Stimulated activated CD4-positive, alpha-beta T cell treated with anti-CD3 and anti-CD28 coated beads, Interleukin-12 subunit alpha, Interleukin-12 subunit beta, amount 100 ng/mL, for 24 hours (primary cell): ENCODE measurements around the gene FRMPD3.
"Not testable (repeated sequence)": the region's sequence is repeated elsewhere in the genome, so short reads cannot be mapped to it uniquely, and the experiment has no call there.

ENCODE experiments used
- DNase-seq, 2 experiments: peaks; one replicate each; pipeline ENCODE4 v3.0.0-alpha.2; 2020; ENCODE audit warnings: low read depth in 2 of 2

The FRMPD3 gene

GRCh38 chrX:107448998-107449835, at the start of gene FRMPD3:
TSS of gene FRMPD3 (plus strand) at chrX:107449652. CDS start at chrX:107526589, 76,937 bp downstream.
- no peak for DNase-seq

- DNase-seq = no peak
Observed at GRCh38 chrX:107420571-107420970, 28.9 kb upstream of the FRMPD3 start.

GRCh38 chrX:107421337-107421861, 28.1 kb upstream of the FRMPD3 start:
- no peak for DNase-seq

- peak in 1 of 2 experiments; percentile 10 for DNase-seq
Observed at GRCh38 chrX:107429090-107429489, 20.4 kb upstream of the FRMPD3 start.

- no peak for DNase-seq
Observed at GRCh38 chrX:107440187-107440586, 9.3 kb upstream of the FRMPD3 start.

- no peak for DNase-seq
Observed at GRCh38 chrX:107440692-107441091, 8.8 kb upstream of the FRMPD3 start.

- DNase-seq = no peak
Observed at GRCh38 chrX:107442914-107443527, 6.4 kb upstream of the FRMPD3 start.

- DNase-seq = no peak
Observed at GRCh38 chrX:107445146-107445545, 4.3 kb upstream of the FRMPD3 start.

GRCh38 chrX:107445631-107446030, 3.8 kb upstream of the FRMPD3 start:
- no peak for DNase-seq

- DNase-seq = no peak
Observed at GRCh38 chrX:107447642-107448041, 1.8 kb upstream of the FRMPD3 start.

- no peak for DNase-seq
Observed at GRCh38 chrX:107448625-107448997, 841 bp upstream of the FRMPD3 start.

- DNase-seq = peak in 1 of 2 experiments; percentile 4
Observed at GRCh38 chrX:107450823-107451509, 1.5 kb downstream of the FRMPD3 start.

- no peak for DNase-seq
Observed at GRCh38 chrX:107451731-107452130, 2.3 kb downstream of the FRMPD3 start.

GRCh38 chrX:107452581-107452980, 3.1 kb downstream of the FRMPD3 start:
- no peak for DNase-seq

GRCh38 chrX:107454302-107454701, 4.8 kb downstream of the FRMPD3 start:
- DNase-seq = peak in 1 of 2 experiments; percentile 10

GRCh38 chrX:107457289-107457688, 7.8 kb downstream of the FRMPD3 start:
- DNase-seq = no peak

GRCh38 chrX:107465932-107466620, 16.6 kb downstream of the FRMPD3 start:
- DNase-seq = no peak

- DNase-seq = no peak
Observed at GRCh38 chrX:107467271-107467670, 17.8 kb downstream of the FRMPD3 start.

- no peak for DNase-seq
Observed at GRCh38 chrX:107470198-107470597, 20.7 kb downstream of the FRMPD3 start.

- DNase-seq = no peak
Observed at GRCh38 chrX:107470971-107471370, 21.5 kb downstream of the FRMPD3 start.

GRCh38 chrX:107471420-107471819, 22.0 kb downstream of the FRMPD3 start:
- DNase-seq = not testable (repeated sequence)

GRCh38 chrX:107477406-107477805, 28.0 kb downstream of the FRMPD3 start:
- no peak for DNase-seq
